Thoracic aorta (tissue), 2 donors: Measurements from ENCODE around the gene RNH1. TPM values are rescaled to one million over a fixed set of nuclear protein-coding genes. Genes with fewer than 3 reads are reported as not detected.

Experiments used
- ATAC-seq: fragments of 150-250 bp; one replicate; pipeline ENCODE4 v1.8.0; 2017; ENCODE audit warnings: low read depth; ENCODE audit not compliant: insufficient number of reproducible peaks, low FRiP score
- DNase-seq: peaks from one replicate; pipeline ENCODE4 v3.0.0-alpha.2; 2020; ENCODE audit warnings: low spot score
- H3K27ac ChIP-seq, 2 donors: fragments of 200-600 bp; sonication (generic); 1 replicate in 1 of 2; 2 replicates in 1 of 2; pipeline ENCODE4 v1.5.1; 2016; ENCODE audit warnings: mild to moderate bottlenecking in 2 of 2, moderate library complexity in 2 of 2
- H3K27me3 ChIP-seq: fragments of 200-600 bp; sonication (generic); replicated peaks from 2 replicates; pipeline ENCODE4 v1.6.0; 2016; ENCODE audit warnings: mild to moderate bottlenecking; ENCODE audit not compliant: insufficient read depth
- H3K36me3 ChIP-seq: fragments of 200-600 bp; sonication (generic); one replicate; pipeline ENCODE4 v1.5.1; 2016
- H3K4me1 ChIP-seq, 2 donors: fragments of 200-600 bp; sonication (generic); 1 replicate in 1 of 2; 2 replicates in 1 of 2; pipeline versions ENCODE4 v1.5.1 to v1.6.0; 2016; ENCODE audit warnings: low read depth in 2 of 2, mild to moderate bottlenecking in 1 of 2; ENCODE audit not compliant: control insufficient read depth in 1 of 2
- H3K4me3 ChIP-seq: fragments of 200-600 bp; sonication (generic); 2 replicates; pipeline ENCODE4 v1.5.1; 2016; ENCODE audit warnings: mild to moderate bottlenecking
- H3K9me3 ChIP-seq: fragments of 200-600 bp; sonication (generic); 2 replicates; pipeline ENCODE4 v1.5.1; 2016
- total RNA-seq, 2 donors: library from RNA; depleted of rRNA; stranded (reverse); fragments of >200 nt; gene quantifications; one replicate each; pipeline versions ENCODE4 v1.1.0 to v1.2.3, GENCODE V29; 2016
- TF ChIP-seq, protein P1 (sequence below): fragments of 200-600 bp; sonication (generic); IDR thresholded peaks from one replicate; pipeline ENCODE4 v1.5.1; 2019; ENCODE audit warnings: antibody characterized with exemption

Gene RNH1
- total RNA-seq, 2 donors from 2014 or later = 224 to 355 TPM

DNA sequence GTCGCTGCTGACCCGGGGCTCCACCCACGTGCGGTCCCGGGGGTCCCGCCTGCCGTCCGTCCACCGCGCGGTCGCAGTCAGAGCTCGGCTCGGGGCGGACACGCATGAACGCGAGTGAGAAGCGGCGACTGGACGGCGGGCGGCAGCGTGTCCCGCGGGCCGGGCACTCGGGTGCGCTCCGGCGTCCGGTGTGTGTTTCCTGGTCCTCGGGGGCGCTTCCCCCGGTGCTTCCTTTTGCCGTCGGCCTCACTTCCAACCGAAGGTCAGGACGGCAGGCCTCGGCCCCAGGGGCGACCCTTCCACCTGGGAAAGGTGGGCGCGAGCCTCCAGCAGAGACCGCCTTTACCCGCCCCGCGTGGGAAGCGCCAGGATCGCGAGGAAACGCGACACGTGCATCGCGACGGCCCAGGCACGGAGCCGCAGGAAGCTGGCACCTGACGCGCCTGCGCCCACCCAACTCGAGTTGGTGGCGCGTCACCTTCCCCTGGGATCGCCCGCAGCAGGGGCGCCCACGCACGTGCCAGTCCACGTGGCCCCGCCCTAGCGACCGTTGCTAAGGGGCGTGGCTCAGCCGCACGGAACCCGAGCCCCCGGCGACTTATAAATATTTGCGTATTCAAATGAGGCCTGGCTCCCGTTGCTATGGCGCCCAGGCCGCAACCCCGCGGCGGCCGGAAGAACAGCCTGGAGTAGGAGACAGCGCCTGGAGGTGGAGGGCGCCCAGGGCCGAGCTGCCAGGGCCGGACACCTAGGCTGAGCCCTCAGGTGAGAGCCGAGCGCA is 30.0 kb upstream of the RNH1 start, which contains the start of gene LRRC56:
TSS of gene LRRC56 (plus strand) at position 687 of the 781 bp plus-strand sequence. CDS start 3,158 bp downstream, outside the sequence.
- ATAC-seq (no peak), DNase-seq (peak; percentile 32)
- Histone ChIP-seq H3K27me3 (no peaks in the 10 kb centered on the region), H3K36me3 (peaks cover 9% of the 10 kb centered on the region), H3K27ac (peak within 1 kb of the TSS; percentile 11 to 22), H3K4me1 (peaks cover 16 to 35% of the 10 kb centered on the region in 2 donors), H3K9me3 (no peaks in the 10 kb centered on the region), H3K4me3 (peak within 1 kb of the TSS; percentile 90)
- TF ChIP-seq, protein P1, sequence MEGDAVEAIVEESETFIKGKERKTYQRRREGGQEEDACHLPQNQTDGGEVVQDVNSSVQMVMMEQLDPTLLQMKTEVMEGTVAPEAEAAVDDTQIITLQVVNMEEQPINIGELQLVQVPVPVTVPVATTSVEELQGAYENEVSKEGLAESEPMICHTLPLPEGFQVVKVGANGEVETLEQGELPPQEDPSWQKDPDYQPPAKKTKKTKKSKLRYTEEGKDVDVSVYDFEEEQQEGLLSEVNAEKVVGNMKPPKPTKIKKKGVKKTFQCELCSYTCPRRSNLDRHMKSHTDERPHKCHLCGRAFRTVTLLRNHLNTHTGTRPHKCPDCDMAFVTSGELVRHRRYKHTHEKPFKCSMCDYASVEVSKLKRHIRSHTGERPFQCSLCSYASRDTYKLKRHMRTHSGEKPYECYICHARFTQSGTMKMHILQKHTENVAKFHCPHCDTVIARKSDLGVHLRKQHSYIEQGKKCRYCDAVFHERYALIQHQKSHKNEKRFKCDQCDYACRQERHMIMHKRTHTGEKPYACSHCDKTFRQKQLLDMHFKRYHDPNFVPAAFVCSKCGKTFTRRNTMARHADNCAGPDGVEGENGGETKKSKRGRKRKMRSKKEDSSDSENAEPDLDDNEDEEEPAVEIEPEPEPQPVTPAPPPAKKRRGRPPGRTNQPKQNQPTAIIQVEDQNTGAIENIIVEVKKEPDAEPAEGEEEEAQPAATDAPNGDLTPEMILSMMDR = no peak

- Histone ChIP-seq H3K4me3 (peak within 1 kb of the TSS; percentile 96), H3K27me3 (no peaks in the 10 kb centered on the region), H3K9me3 (no peaks in the 10 kb centered on the region), H3K27ac (peak within 1 kb of the TSS; percentile 22 to 65), H3K36me3 (peaks cover 12% of the 10 kb centered on the region), H3K4me1 (peaks cover 16 to 35% of the 10 kb centered on the region in 2 donors)
- DNase-seq (peak; percentile 54), ATAC-seq (peak; percentile 58)
- TF ChIP-seq, protein P1 = no peak
These were observed 28.7 kb upstream of the RNH1 start, which contains the start of gene HRAS for GRCh38 chr11:535519-536454. HRAS (minus strand) TSS chr11:535576.

DNA sequence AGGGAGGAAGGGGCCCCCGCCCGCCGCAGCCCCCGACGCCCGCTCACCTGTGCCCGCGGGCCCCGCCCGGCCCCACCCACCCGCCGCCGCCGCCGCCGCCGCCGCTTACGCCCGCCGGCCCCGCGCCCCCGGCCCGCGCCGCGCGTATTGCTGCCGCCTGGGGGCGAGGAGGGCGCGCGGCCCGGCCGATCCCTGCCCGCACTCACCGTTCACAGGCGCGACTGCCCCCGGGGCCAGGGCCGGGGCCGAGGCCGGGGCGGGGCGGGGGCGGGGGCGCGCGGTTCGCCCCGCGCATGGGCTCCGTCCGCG is 28.1 kb upstream of the RNH1 start:
- peak overlapping the region; percentile 96 for H3K4me3 ChIP-seq
- TF ChIP-seq, protein P1 = no peak
- H3K4me1 ChIP-seq = peaks cover 16 to 35% of the 10 kb centered on the region in 2 donors
- no peaks in the 10 kb centered on the region for H3K27me3 ChIP-seq
- ATAC-seq = no peak
- DNase-seq = no peak
- H3K9me3 ChIP-seq = no peaks in the 10 kb centered on the region
- peaks cover 12% of the 10 kb centered on the region for H3K36me3 ChIP-seq
- no peak overlapping the region for H3K27ac ChIP-seq

DNA sequence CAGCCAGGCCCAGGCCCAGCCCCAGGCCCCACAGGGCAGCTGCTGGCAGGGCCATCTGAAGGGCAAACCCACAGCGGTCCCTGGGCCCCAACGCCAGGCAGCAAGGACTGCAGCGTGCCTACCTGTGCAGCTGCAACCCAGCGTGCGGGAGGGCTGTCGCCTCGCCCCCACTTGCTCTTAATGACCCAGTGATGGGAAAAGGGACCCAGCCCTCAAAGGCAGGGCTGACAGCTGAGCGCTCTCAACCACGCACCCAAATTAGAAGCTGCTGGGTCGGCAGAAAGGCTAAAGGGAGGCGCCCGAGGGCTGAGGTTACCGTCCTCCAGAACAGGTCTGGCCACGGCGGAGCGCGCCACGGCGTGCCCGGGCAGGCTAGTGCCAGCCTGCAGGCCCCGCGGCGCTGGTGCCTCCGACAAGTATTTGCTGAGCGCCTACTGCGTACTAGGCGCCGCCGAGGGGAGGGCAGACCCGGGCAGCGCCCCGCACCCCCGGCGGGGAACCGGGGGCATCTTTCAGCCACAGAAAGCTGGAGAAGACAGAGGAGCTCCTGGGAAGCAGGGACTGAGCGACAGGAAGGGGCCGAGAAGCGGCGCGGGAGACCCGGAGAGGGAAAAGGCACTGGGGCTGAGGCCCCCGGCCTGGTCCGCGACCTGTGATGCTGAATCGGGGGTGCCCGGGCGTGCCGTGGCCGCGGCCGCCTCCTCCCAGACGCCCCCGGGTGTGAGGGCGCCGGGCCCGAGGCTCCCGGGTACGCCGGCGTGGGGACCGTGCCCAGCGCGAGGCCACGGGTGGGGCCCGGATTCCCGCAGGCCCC is 27.6 kb upstream of the RNH1 start:
- peak overlapping the region in 1 of 2 donors; percentile 44 for H3K27ac ChIP-seq
- no peaks in the 10 kb centered on the region for H3K27me3 ChIP-seq
- H3K36me3 ChIP-seq = peaks cover 12% of the 10 kb centered on the region
- ATAC-seq = no peak
- DNase-seq = no peak
- no peaks in the 10 kb centered on the region for H3K9me3 ChIP-seq
- TF ChIP-seq, protein P1 = no peak
- peaks cover 16 to 35% of the 10 kb centered on the region in 2 donors for H3K4me1 ChIP-seq
- peak overlapping the region; percentile 96 for H3K4me3 ChIP-seq
